MM.1S (cell line): Measurements from ENCODE around the gene DNAH9.

Source experiments
- EZH2 ChIP-seq: fragments of 300-600 bp; sonication (generic); optimal IDR thresholded peaks from 2 replicates; pipeline ENCODE3; 2017; ENCODE audit warnings: low read depth, mild to moderate bottlenecking, antibody characterized with exemption, low read length, mixed read lengths
- EZH2phosphoT487 ChIP-seq: fragments of 300-600 bp; sonication (generic); IDR thresholded peaks from 2 replicates; pipeline ENCODE4 v1.6.1; 2018; ENCODE audit warnings: antibody characterized with exemption, low read length
- TF ChIP-seq, protein P1 (sequence below): fragments of 300-600 bp; sonication (generic); IDR thresholded peaks from 2 replicates; pipeline ENCODE4 v1.5.1; 2016; ENCODE audit warnings: antibody characterized with exemption, low read length, mixed read lengths

- TF ChIP-seq, protein P1, sequence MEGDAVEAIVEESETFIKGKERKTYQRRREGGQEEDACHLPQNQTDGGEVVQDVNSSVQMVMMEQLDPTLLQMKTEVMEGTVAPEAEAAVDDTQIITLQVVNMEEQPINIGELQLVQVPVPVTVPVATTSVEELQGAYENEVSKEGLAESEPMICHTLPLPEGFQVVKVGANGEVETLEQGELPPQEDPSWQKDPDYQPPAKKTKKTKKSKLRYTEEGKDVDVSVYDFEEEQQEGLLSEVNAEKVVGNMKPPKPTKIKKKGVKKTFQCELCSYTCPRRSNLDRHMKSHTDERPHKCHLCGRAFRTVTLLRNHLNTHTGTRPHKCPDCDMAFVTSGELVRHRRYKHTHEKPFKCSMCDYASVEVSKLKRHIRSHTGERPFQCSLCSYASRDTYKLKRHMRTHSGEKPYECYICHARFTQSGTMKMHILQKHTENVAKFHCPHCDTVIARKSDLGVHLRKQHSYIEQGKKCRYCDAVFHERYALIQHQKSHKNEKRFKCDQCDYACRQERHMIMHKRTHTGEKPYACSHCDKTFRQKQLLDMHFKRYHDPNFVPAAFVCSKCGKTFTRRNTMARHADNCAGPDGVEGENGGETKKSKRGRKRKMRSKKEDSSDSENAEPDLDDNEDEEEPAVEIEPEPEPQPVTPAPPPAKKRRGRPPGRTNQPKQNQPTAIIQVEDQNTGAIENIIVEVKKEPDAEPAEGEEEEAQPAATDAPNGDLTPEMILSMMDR = no peak
- no peak for TF ChIP-seq EZH2
- no peak for TF ChIP-seq EZH2phosphoT487
These were observed 10.1 kb downstream of the DNAH9 start for GRCh38 chr17:11608396-11608795.
